ENCODE data around the gene WDR33.
"Not testable (repeated sequence)": the region's sequence is repeated elsewhere in the genome, so short reads cannot be mapped to it uniquely, and the experiment has no call there.

WDR33 gene

DNA sequence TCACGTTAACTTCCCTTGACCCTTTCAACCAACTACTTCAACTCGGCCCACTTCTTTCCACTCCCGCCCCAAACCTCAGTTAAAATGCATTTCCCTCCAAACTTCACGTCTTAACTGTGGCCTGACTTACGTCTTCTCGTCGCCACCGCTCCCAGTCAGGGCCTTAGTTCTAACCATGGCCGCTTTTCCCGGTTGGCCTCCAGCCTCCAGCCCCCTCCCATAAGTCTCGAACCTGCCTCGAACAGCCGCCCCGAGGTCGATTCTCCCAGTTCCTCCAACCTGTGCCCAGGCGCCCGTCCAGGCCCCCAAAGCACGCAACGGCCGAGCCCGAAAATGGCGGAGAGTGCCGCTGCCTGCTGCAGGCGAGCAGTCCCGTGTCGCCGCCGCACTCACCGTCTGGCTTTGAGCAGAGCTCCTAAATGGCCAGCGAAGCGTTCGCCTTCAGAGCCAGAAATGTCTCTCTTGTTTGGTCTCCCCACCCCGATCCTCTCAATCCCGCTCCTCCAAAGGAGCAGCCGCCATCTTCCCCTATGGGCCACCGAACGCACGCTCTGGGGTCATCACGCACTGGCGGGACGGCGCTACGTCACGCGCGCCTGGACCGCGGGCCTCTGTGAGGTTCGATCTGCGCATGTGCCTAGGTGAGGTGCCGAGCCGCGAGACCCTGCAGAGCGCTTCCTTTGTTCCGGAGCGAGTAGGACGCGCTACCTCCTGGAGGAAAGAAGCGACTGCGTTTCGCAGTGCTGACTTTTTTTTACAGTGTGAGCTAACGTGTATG lies at the start of gene WDR33:
WDR33 (minus strand) TSS at position 553 of the 778 bp plus-strand sequence. CDS start 40,190 bp downstream, outside the sequence.
- DNase-seq (ENCODE audit: low read depth in 1 of 2, low spot score in 1 of 2), result peak; percentile 83 to 90

- no peak for DNase-seq (ENCODE audit: low read depth in 1 of 2, low spot score in 1 of 2)
These were observed 49.2 kb upstream of the WDR33 start for GRCh38 chr2:127860130-127860529.

GRCh38 chr2:127859712-127860085 lies 48.7 kb upstream of the WDR33 start:
- DNase-seq (ENCODE audit: low read depth in 1 of 2, low spot score in 1 of 2), result peak; percentile 6 to 24

- peak in 1 of 2 donors; percentile 3 for DNase-seq (ENCODE audit: low read depth in 1 of 2, low spot score in 1 of 2)
These were observed 46.4 kb upstream of the WDR33 start for GRCh38 chr2:127857265-127857808.

DNA sequence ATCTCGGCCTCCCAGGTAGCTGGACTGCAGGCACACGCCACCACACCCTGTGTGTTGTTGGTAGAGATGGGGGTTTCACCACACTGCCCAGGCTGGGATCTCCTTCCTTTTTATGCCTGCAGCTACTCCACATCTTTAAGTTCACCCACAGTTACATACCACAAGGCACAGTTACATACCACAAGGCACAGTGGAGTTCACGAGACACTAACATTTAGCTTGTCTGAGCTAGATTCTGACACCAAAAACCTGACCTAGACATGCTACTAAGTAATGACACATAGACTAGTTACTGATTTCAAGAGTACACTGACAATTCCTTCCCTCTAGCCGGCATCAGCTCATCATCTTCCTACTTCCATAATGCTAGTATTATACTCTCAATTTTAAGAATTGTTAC lies 42.7 kb upstream of the WDR33 start:
- DNase-seq (ENCODE audit: low read depth in 1 of 2, low spot score in 1 of 2), result no peak

- DNase-seq (ENCODE audit: low read depth in 1 of 2, low spot score in 1 of 2), result no peak
These were observed 41.4 kb upstream of the WDR33 start for GRCh38 chr2:127852388-127852787.

GRCh38 chr2:127847931-127848330 lies 37.0 kb upstream of the WDR33 start:
- no peak for DNase-seq (ENCODE audit: low read depth in 1 of 2, low spot score in 1 of 2)

GRCh38 chr2:127844973-127845372 lies 34.0 kb upstream of the WDR33 start:
- DNase-seq (ENCODE audit: low read depth in 1 of 2, low spot score in 1 of 2), result no peak

DNA sequence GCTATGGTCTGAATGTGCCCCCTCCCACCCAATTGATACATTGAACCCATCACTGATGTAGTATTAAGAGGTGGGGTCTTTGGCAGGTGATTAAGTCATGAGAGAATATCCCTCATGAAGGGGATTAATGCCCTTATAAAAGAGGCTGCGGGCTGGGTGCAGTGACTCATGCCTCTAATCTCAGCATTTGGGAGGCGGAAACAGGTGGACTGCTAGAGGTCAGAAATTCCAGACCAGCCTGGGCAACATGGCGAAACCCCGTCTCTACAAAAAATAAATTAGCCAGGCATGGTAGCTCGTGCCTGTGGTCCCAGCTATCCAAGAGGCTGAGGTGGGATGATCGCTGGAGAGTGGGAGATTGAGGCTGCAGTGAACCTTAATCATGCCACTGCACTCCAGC lies 32.7 kb upstream of the WDR33 start:
- DNase-seq (ENCODE audit: low read depth in 1 of 2, low spot score in 1 of 2), result no peak

GRCh38 chr2:127841466-127842178 lies 30.7 kb upstream of the WDR33 start:
- no peak for DNase-seq (ENCODE audit: low read depth in 1 of 2, low spot score in 1 of 2)

DNA sequence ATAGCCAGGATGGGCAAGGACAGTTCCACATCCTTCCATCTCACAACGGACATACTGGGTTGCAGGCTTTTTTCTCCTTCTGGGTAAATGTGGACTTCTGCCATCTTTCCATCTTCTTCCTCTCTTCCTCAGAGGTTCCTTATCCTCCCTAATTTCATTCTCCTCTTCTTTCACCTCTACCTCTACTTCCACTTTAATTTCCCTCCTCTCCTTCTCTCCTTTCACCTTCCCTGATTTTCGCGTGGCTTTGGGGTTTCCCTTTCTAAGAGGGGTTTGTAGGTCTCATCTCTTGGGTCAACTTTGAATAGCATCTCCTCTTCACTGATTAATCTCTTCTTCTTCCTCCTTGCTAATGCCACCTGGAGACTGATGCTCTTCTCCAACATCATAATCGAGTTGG lies 29.9 kb upstream of the WDR33 start:
- DNase-seq (ENCODE audit: low read depth in 1 of 2, low spot score in 1 of 2), result no peak

- no peak for DNase-seq (ENCODE audit: low read depth in 1 of 2, low spot score in 1 of 2)
These were observed 24.0 kb upstream of the WDR33 start for GRCh38 chr2:127834951-127835350.

- DNase-seq (ENCODE audit: low read depth in 1 of 2, low spot score in 1 of 2), result peak; percentile 14 to 73
These were observed 18.9 kb upstream of the WDR33 start for GRCh38 chr2:127829845-127830246.

DNA sequence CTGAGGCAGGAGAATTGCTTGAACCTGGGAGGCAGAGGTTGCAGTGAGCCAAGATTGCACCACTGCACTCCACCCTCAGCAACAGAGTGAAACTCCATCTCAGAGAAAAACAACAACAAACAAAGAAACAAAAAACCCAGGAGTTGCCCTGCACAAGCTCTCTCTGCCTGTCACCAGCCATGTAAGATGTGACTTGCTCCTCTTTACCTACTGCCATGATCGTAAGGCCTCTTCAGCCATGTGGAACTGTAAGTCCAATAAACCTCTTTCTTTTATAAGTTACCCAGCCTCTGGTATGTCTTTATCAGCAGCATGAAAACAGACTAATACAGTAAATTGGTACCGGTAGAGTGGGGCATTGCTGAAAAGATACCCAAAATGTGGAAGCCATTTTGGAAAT lies 15.7 kb upstream of the WDR33 start:
- DNase-seq (ENCODE audit: low read depth in 1 of 2, low spot score in 1 of 2), result not testable (repeated sequence)

DNA sequence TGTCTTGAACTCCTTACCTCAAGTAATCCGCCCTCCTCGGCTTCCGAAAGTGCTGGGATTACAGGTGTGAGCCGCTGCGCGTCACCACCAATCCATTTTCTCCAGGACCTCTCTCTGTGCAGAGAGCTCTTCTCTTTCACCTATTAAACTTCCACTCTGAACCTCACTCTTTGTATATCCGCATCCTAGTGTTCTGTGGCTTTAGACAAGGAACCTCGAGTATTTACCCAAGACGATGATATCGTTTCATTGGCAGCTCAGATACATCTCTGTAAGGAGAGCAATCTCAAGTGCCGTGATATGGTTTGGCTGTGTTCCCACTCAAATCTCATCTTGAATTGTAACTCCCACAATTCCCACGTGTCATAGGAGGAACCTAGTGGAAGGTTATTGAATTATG lies 15.1 kb upstream of the WDR33 start:
- no peak for DNase-seq (ENCODE audit: low read depth in 1 of 2, low spot score in 1 of 2)

DNA sequence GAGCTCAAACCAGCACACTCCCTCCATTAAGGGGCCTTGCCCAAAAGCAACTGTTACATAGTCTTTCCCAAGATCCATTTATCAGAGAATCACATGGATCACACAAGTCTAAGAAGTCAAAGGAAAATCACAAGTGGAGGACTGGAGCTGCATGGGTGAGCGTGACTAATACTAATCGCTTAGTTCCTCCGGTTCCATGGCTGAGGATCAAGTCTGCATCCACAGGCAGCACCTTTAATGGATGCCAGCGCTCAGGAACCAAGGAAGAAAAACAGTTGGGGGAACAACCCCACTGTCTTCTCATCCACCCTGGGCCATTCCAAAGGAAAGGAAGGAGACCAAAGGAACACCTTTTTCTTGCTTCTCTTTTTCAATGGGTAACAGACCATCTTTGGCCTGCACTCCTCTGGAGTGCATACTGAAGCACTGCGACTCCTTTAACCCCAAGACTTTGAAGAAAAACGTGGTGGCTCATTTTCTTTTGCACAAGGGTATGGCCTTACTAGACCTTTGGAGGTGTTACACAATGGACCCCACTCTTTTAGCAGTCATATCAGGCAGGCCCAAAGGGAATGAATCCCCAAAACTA lies 9.2 kb upstream of the WDR33 start:
- DNase-seq (ENCODE audit: low read depth in 1 of 2, low spot score in 1 of 2), result no peak

DNA sequence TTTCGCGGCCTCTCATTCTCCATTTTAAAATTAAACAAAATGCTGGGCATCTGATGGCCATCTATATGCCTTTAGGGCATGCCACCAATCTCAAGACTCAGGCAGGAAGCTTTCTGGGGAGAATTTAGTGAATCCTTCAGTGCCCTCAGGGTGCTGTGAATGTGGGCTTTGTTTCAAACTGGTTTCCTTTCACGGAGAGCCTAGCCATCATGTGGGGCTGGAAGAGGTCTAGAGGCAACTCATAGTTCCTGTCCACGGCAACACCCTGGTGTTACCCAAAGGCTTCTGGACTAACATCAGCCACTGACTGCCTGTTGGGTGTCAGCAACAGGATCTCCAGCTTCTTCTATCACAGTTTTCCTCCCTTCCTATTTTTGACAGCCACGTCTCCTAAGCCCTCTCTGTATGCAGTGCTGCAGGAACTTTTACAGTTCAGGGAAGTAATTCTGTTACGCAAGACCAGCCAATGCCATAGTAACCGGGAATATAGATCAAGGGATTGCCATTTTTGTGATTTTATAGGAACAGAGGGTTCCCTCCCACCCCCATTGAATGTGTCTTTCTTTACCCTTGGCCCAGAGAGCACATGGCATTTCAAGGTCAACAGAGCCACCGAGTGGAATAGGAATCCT lies 7.9 kb upstream of the WDR33 start:
- DNase-seq (ENCODE audit: low read depth in 1 of 2, low spot score in 1 of 2), result no peak

DNA sequence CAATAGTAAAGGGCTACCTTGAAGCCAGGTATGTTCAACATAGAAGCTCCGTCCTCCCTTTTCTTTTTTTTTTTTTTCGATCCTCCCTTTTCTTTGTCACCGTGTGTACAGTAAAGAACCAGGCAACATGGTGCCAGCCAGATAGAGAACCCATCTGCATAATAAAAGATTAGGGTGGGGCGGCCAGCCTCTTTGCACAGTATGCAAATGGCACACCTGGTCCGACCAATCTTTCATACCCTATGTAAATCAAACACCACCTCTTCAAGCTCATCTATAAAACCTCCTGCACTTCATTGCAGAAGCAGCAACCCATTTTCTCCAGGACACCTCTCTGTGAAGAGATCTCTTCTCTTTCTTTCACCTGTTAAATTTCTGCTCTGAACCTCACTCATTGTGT lies 7.3 kb upstream of the WDR33 start:
- DNase-seq (ENCODE audit: low read depth in 1 of 2, low spot score in 1 of 2), result no peak

- DNase-seq (ENCODE audit: low read depth in 1 of 2, low spot score in 1 of 2), result no peak
These were observed 3.7 kb upstream of the WDR33 start for GRCh38 chr2:127814677-127815076.

GRCh38 chr2:127812441-127812840 lies 1.5 kb upstream of the WDR33 start:
- not testable (repeated sequence) for DNase-seq (ENCODE audit: low read depth in 1 of 2, low spot score in 1 of 2)
